Activated T-helper 2 cell treated with anti-CD3 and anti-CD28 coated beads, Interferon-gamma antibody, Interleukin-2, Interleukin-4, amounts not matched to agents 10 μg/mL and 5 μg/mL and 100 μg/mL, durations not matched to agents 14 hours and 24 hours and 36 hours (primary cell): ENCODE data around the gene HAX1. TPM values are rescaled to one million over a fixed set of nuclear protein-coding genes. Genes with fewer than 3 reads are reported as not detected.
"Not testable (repeated sequence)": the region's sequence is repeated elsewhere in the genome, so short reads cannot be mapped to it uniquely, and the experiment has no call there.

Experiments used
- DNase-seq: peaks from one replicate; pipeline ENCODE4 v3.0.0; 2021; ENCODE audit warnings: low spot score
- H3K27ac Mint-ChIP-seq: one replicate; pipeline ENCODE4 v1.8.0; 2021; ENCODE audit warnings: mixed read lengths
- H3K27me3 Mint-ChIP-seq: one replicate; pipeline ENCODE4 v1.8.0; 2021; ENCODE audit warnings: low read depth, mixed read lengths
- H3K36me3 Mint-ChIP-seq: one replicate; pipeline ENCODE4 v1.8.0; 2021; ENCODE audit warnings: low read depth, mixed read lengths
- H3K4me1 Mint-ChIP-seq: one replicate; pipeline ENCODE4 v1.8.0; 2021; ENCODE audit warnings: low read depth, mixed read lengths
- H3K4me3 Mint-ChIP-seq: one replicate; pipeline ENCODE4 v1.8.0; 2021; ENCODE audit warnings: low read depth, mild to moderate bottlenecking, moderate library complexity, mixed read lengths
- H3K9me3 Mint-ChIP-seq: one replicate; pipeline ENCODE4 v1.8.0; 2021; ENCODE audit warnings: mixed read lengths
- intact Hi-C: fragments of 100-400 bp; cut with micrococcal nuclease; formaldehyde crosslinking; loops from one replicate; pipeline ENCODE4 v1.15.1; 2023
- total RNA-seq: library from RNA; stranded (reverse); gene quantifications from 2 replicates; pipeline ENCODE4 v1.2.3, GENCODE V29; 2022

HAX1 gene
- total RNA-seq, 1 donor from 2014 or later = 112 TPM

DNA sequence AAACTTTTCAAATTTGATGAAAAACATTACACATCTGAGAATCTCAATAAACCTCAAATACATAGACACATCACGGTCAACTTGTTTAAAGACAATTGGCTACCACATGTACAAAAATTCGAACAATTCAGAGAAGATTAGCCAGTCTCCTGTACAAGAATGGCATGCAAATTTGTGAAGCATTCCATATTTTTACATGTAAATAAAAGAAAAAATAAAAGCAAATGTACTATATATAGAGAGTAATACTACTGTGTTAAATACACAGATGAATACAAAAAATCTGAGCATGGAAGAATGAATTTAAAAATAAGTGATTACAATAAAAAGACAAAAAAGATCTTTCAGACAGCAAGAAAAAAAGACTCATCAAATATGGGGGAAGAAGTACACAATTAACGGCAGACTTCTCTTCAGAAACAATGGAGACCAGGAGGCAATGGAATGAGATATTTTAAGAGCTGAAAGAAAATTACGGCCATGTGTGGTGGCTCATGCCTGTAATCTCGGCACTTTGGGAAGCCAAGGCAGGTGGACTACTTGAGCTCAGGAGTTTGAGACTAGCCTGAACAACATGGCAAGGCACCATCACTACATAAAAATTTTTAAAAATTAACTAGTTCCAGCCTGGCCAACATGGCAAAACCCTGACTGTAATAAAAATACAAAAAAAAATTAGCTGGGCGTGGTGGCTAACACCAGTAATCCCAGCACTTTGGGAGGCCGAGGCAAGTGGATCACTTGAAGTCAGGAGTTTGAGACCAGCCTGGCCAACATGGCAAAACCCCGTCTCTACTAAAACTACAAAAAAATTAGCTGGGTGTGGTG is 23.2 kb downstream of the HAX1 start:
- H3K27ac Mint-ChIP-seq = no peak overlapping the region
- peaks cover 4% of the 10 kb centered on the region for H3K36me3 Mint-ChIP-seq
- intact Hi-C loops = no loop called here
- no peak overlapping the region for H3K4me3 Mint-ChIP-seq
- peaks cover 23% of the 10 kb centered on the region for H3K9me3 Mint-ChIP-seq
- peaks cover 7% of the 10 kb centered on the region for H3K27me3 Mint-ChIP-seq
- no peaks in the 10 kb centered on the region for H3K4me1 Mint-ChIP-seq
- DNase-seq = no peak

DNA sequence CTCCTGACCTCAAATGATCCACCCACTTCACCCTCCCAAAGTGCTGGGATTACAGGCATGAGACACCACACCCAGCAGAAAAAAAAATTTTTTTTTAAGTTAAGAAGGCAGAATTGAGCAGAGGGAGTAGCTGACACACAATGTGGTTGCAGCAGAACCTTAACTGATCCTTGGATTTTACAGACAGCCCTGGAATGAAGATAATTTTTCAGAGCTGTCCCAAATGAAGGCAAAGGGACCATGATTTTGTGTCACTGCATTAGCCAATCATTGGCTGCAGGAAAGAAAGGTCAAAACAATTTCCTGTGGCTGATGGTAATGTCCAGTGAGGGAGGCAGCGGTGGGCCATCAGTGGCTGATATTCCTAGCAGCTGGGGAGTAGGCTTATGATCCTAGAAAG is 29.2 kb downstream of the HAX1 start:
- intact Hi-C loops = no loop called here
- Mint-ChIP-seq H3K4me1 (peaks cover 12% of the 10 kb centered on the region), H3K9me3 (no peaks in the 10 kb centered on the region), H3K4me3 (no peak overlapping the region), H3K36me3 (no peaks in the 10 kb centered on the region), H3K27me3 (no peaks in the 10 kb centered on the region), H3K27ac (no peak overlapping the region)
- DNase-seq = no peak

GRCh38 chr1:154304664-154305337 is 32.4 kb downstream of the HAX1 start:
- Mint-ChIP-seq H3K27ac (no peak overlapping the region), H3K4me3 (no peak overlapping the region)

DNA sequence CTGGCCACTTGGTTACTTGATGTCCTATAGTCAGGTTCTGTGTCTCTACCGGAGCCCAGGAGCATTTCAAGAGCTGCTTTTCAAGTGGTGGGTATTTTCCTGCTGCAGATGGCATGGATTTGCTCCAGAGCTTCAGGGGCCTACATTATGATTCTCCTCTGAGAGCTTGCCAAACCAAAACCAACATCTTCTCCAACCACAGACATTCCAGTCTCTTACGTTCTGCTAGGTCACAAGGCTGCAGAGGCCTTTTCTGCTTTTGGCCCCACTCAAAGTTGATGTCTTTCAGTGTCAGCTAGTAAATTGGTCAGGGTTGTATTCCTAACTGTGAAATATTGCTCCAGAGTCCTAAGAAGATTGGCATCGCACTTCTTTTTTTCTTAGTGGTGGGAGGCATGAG is 33.7 kb downstream of the HAX1 start:
- H3K9me3 Mint-ChIP-seq = peaks cover 5% of the 10 kb centered on the region
- no peaks in the 10 kb centered on the region for H3K27me3 Mint-ChIP-seq
- intact Hi-C loops = no loop called here
- DNase-seq = no peak
- no peak overlapping the region for H3K27ac Mint-ChIP-seq
- no peak overlapping the region for H3K4me3 Mint-ChIP-seq
- no peaks in the 10 kb centered on the region for H3K36me3 Mint-ChIP-seq
- H3K4me1 Mint-ChIP-seq = peaks cover 24% of the 10 kb centered on the region

More at GRCh38 chr1:154304664-154305337, 32.4 kb downstream of the HAX1 start:
- Mint-ChIP-seq H3K9me3 (peaks cover 5% of the 10 kb centered on the region), H3K4me1 (peaks cover 24% of the 10 kb centered on the region), H3K27me3 (no peaks in the 10 kb centered on the region), H3K36me3 (no peaks in the 10 kb centered on the region)
- intact Hi-C loops = no loop called here
- no peak for DNase-seq

- peak; percentile 16 for DNase-seq
- H3K4me1 Mint-ChIP-seq = peaks cover 24% of the 10 kb centered on the region
- H3K27me3 Mint-ChIP-seq, H3K9me3 Mint-ChIP-seq, H3K36me3 Mint-ChIP-seq, intact Hi-C loops, H3K4me3 Mint-ChIP-seq: not testable (repeated sequence)
- peak overlapping the region; percentile 7 for H3K27ac Mint-ChIP-seq
These were observed 35.3 kb downstream of the HAX1 start for GRCh38 chr1:154307670-154308270.

DNA sequence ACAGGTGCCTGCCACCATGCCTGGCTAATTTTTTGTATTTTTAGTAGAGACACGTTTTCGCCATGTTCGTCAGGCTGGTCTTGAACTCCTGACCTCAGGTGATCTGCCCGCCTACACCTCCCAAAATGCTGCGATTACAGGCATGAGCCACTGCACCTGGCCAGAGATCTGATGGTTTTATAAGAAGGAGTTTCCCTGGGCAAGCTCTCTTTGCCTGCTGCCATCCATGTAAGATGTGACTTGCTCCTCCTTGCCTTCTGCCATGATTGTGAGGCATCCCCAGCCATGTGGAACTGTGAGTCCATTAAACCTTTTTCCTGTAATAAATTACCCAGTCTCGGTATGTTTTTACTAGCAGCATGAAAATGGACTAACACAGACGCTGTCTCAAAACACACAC is 36.7 kb downstream of the HAX1 start:
- H3K4me3 Mint-ChIP-seq, H3K27me3 Mint-ChIP-seq, intact Hi-C loops, H3K36me3 Mint-ChIP-seq, H3K9me3 Mint-ChIP-seq, H3K27ac Mint-ChIP-seq, DNase-seq: not testable (repeated sequence)
- peaks cover 24% of the 10 kb centered on the region for H3K4me1 Mint-ChIP-seq

DNA sequence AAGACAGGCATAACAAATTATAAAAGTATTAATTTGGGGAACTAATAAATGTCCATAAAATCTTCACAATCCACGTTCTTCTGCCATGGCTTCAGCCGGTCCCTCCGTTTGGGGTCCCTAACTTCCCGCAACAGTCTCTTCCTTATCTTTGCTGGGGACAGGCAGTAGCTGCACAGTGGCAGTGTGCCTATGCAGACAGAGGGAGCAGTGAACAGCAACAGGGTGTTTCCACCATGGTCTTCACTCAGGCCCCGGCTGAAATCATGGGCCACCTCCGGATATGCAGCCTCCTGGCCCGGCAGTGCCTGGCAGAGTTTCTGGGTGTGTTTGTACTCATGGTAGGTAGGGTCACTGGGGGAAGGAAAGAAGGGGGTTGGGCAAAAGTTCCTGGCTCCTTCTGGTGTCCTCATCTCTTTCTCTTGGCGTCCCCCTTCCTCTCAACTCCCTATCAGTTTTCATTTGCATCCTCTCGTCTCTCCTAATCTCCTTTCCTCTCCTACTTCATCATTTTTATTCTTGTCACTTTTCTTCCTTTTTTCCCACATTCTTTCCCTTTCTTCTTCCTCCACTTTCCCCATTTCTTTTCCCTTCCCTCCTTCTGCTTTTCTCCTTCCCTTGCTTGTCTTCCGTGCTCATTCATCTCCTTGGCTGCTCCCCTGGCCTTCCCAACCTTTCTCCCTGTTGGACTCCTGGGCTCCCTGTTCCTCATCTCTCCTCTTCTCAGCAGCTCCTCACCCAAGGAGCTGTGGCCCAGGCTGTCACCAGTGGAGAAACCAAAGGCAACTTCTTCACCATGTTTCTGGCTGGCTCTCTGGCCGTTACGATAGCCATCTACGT is 40.0 kb downstream of the HAX1 start:
- H3K27me3 Mint-ChIP-seq, intact Hi-C loops, DNase-seq, H3K36me3 Mint-ChIP-seq, H3K27ac Mint-ChIP-seq, H3K4me3 Mint-ChIP-seq: not testable (repeated sequence)
- H3K4me1 Mint-ChIP-seq = peaks cover 10% of the 10 kb centered on the region
- H3K9me3 Mint-ChIP-seq = peaks cover 17% of the 10 kb centered on the region

- Mint-ChIP-seq H3K9me3 (peaks cover 20% of the 10 kb centered on the region), H3K27ac (no peak overlapping the region), H3K36me3 (no peaks in the 10 kb centered on the region), H3K27me3 (peaks cover 1% of the 10 kb centered on the region), H3K4me3 (no peak overlapping the region), H3K4me1 (peaks cover 5% of the 10 kb centered on the region)
- intact Hi-C loops = no loop called here
- DNase-seq = no peak
These were observed 40.6 kb downstream of the HAX1 start for GRCh38 chr1:154313066-154313356.

- peaks cover 20% of the 10 kb centered on the region for H3K9me3 Mint-ChIP-seq
These were observed 41.8 kb downstream of the HAX1 start for GRCh38 chr1:154314226-154314625.

DNA sequence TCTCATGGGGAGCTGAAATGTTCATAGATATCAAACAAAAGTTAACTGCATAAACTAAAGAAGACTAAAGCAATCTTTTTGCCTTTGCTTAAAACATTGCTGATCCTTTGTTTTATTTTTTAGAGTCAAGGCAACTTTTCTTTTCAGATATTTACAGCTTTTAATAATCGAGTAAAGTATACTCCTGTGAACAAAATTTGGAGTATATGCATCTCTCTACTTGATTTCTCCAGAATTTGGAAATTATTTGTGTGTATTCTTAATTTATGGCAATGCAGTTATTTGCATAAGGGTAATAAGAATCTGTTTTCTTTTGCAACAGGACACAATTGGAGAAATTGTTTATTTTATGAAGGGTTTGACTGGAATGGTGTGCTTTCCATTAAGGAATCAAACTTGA is 44.3 kb downstream of the HAX1 start:
- no peak for DNase-seq
- intact Hi-C loops = no loop called here
- H3K36me3 Mint-ChIP-seq = no peaks in the 10 kb centered on the region
- peaks cover 9% of the 10 kb centered on the region for H3K27me3 Mint-ChIP-seq
- H3K9me3 Mint-ChIP-seq = peaks cover 20% of the 10 kb centered on the region
- no peak overlapping the region for H3K4me3 Mint-ChIP-seq
- H3K27ac Mint-ChIP-seq = no peak overlapping the region
- H3K4me1 Mint-ChIP-seq = no peaks in the 10 kb centered on the region

More at GRCh38 chr1:154314226-154314625, 41.8 kb downstream of the HAX1 start:
- DNase-seq, intact Hi-C loops, H3K4me3 Mint-ChIP-seq, H3K27ac Mint-ChIP-seq, H3K4me1 Mint-ChIP-seq, H3K36me3 Mint-ChIP-seq, H3K27me3 Mint-ChIP-seq: not testable (repeated sequence)

DNA sequence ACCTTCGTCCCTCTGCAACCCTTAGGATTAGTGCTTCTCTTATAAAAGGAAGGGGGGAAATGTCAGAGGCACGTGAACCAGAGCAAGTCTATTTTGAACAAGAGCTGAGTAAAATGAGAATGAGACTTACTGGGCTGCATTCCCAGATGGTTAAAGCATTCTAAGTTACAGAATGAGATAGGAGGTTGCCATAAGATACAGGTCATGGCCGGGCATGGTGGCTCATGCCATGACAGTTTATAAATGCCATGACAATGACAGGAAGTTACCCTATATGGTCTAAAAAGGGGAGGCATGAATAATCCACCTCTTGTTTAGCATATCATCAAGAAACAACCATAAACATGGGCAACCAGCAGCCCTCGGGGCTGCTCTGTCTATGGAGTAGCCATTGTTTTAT is 46.0 kb downstream of the HAX1 start:
- no peaks in the 10 kb centered on the region for H3K36me3 Mint-ChIP-seq
- intact Hi-C loops = no loop called here
- H3K4me3 Mint-ChIP-seq = no peak overlapping the region
- no peaks in the 10 kb centered on the region for H3K4me1 Mint-ChIP-seq
- H3K27ac Mint-ChIP-seq = no peak overlapping the region
- DNase-seq = no peak
- H3K9me3 Mint-ChIP-seq = peaks cover 20% of the 10 kb centered on the region
- peaks cover 18% of the 10 kb centered on the region for H3K27me3 Mint-ChIP-seq

GRCh38 chr1:154320882-154321608 is 48.6 kb downstream of the HAX1 start, which contains the start of gene AQP10:
TSS of gene AQP10 (plus strand) at chr1:154321093. CDS start at chr1:154321156, 63 bp downstream.
- DNase-seq = no peak
- intact Hi-C loops = loop anchor here (10.0 kb wide), 1 partner anchor 634 kb away; the partner anchor contains the start of gene PBXIP1
- H3K27ac Mint-ChIP-seq = no peak within 1 kb of the TSS
- H3K27me3 Mint-ChIP-seq = peaks cover 23% of the 10 kb centered on the region
- no peaks in the 10 kb centered on the region for H3K36me3 Mint-ChIP-seq
- peaks cover 5% of the 10 kb centered on the region for H3K4me1 Mint-ChIP-seq
- H3K4me3 Mint-ChIP-seq = no peak within 1 kb of the TSS
- H3K9me3 Mint-ChIP-seq = peaks cover 20% of the 10 kb centered on the region
